ENCODE results near the gene TECTA. TPM values are rescaled to one million over a fixed set of nuclear protein-coding genes. Genes with fewer than 3 reads are reported as not detected.

Gene TECTA
- total and polyA plus RNA-seq, 2 of the 8 experiments (the other 6 are each of a cell fraction or from before 2014, with no cell fraction given) = 0.59 to 1.0 TPM

GRCh38 chr11:121054266-121054665 is 46.8 kb upstream of the TECTA start:
- no peak overlapping the region for H3K4me3 ChIP-seq (ENCODE audit: extremely low read depth in 1 of 4, insufficient read depth in 2 of 4, low read depth in 3 of 4, low read length in 4 of 4)
- H2BK20ac ChIP-seq (ENCODE audit: low read length) = no peak overlapping the region
- H3K4ac ChIP-seq (replicated peaks; ENCODE audit: insufficient read length, low read depth, low read length) = no peak overlapping the region
- H3K9ac ChIP-seq (replicated peaks in 1 of 4; ENCODE audit: extremely low read depth in 1 of 4, low read depth in 3 of 4, low read length in 3 of 4) = no peak overlapping the region
- H2BK12ac ChIP-seq (ENCODE audit: low read depth, low read length) = no peak overlapping the region
- H3K27ac ChIP-seq (ENCODE audit: low read depth, low read length) = no peak overlapping the region
- H2AFZ ChIP-seq (ENCODE audit: low read length) = no peak overlapping the region
- TF ChIP-seq KDM4A (IDR thresholded peaks at IDR 0.05; ENCODE audit: low read depth, low read length, severe bottlenecking) (no peak), TAF7 (optimal IDR thresholded peaks at IDR 0.05; ENCODE audit: borderline replicate concordance, low read depth, low read length) (no peak), ZNF274 (IDR thresholded peaks at IDR 0.05; ENCODE audit: borderline replicate concordance, extremely low read depth, low read length) (no peak), TBP (IDR thresholded peaks at IDR 0.05; ENCODE audit: low read depth, low read length) (no peak), CBX5 (IDR thresholded peaks at IDR 0.05; ENCODE audit: low read depth, low read length) (no peak), KDM1A (IDR thresholded peaks at IDR 0.05; ENCODE audit: borderline replicate concordance, low read length) (no peak), BACH1 (IDR thresholded peaks at IDR 0.05; ENCODE audit: low read length) (no peak), EGR1 (IDR thresholded peaks at IDR 0.05; ENCODE audit: borderline replicate concordance, low read depth, low read length) (no peak), POLR2AphosphoS5 (IDR thresholded peaks at IDR 0.05; ENCODE audit: low read depth, low read length) (no peak), NRF1 (IDR thresholded peaks at IDR 0.05; ENCODE audit: low read depth, low read length) (no peak), BRCA1 (IDR thresholded peaks at IDR 0.05; ENCODE audit: low read depth, low read length) (no peak)
- H4K91ac ChIP-seq (replicated peaks; ENCODE audit: insufficient read length, low read length) = no peak overlapping the region
- ChIA-PET CTCF (ENCODE audit: partially characterized antibody) (interaction anchor here (4.0 kb wide), 1 partner anchor 9 kb away, joined by 20 read pairs; no protein-coding TSS in a partner anchor), POLR2A (ENCODE audit: partially characterized antibody) (no interaction called here)
- H2BK15ac ChIP-seq (ENCODE audit: low read length) = no peak overlapping the region
- no peaks in the 10 kb centered on the region for H3K27me3 ChIP-seq (replicated peaks in 1 of 4; ENCODE audit: control insufficient read depth in 3 of 4, extremely low read depth in 1 of 4, insufficient read depth in 3 of 4, low read length in 3 of 4)
- no peak overlapping the region for H4K8ac ChIP-seq (ENCODE audit: extremely low read depth, insufficient read depth, low read length)
- H3K36me3 ChIP-seq (ENCODE audit: control insufficient read depth in 2 of 4, insufficient read depth in 4 of 4, low read length in 3 of 4) = peaks cover 3 to 29% (median 22%) of the 10 kb centered on the region in 4 experiments; a peak in 7 of 8 replicates
- H3K23ac ChIP-seq (ENCODE audit: insufficient read length) = no peak overlapping the region
- DNase-seq (ENCODE audit: low read depth in 1 of 2, low spot score in 2 of 2) (no peak), FAIRE-seq (no peak)
- H3K18ac ChIP-seq (ENCODE audit: extremely low read depth, low read length) = no peak overlapping the region
- 83 to 100% methylated on average over 1 to 2 of the region's 2 CpGs for WGBS, 2 experiments (ENCODE audit: extremely low coverage in 1 of 2, insufficient coverage in 1 of 2, insufficient read length in 1 of 2, insufficient replicate concordance in 2 of 2, low coverage in 1 of 2, low lambda C conversion rate in 2 of 2, missing lambda C conversion rate in 1 of 2)
- no peak overlapping the region for H2BK120ac ChIP-seq (replicated peaks; ENCODE audit: low read depth, low read length)
- no peak overlapping the region for H2BK5ac ChIP-seq (ENCODE audit: low read depth, low read length)
- no peaks in the 10 kb centered on the region for H3K79me2 ChIP-seq (ENCODE audit: control insufficient read depth in 1 of 2, insufficient read depth in 2 of 2, low read length in 2 of 2)
- H4K20me1 ChIP-seq (replicated peaks in 1 of 2; ENCODE audit: control insufficient read depth in 1 of 2, insufficient read depth in 2 of 2, low read length in 2 of 2) = no peaks in the 10 kb centered on the region
- H2AK5ac ChIP-seq (ENCODE audit: low read depth, low read length) = no peak overlapping the region
- no peak overlapping the region for H3K4me2 ChIP-seq (ENCODE audit: insufficient read depth in 1 of 2, low read depth in 2 of 2, low read length in 2 of 2)
- no peak overlapping the region for H3K14ac ChIP-seq (ENCODE audit: insufficient read length)
- no peaks in the 10 kb centered on the region; the same call in 1 of the 2 replicates for H3K23me2 ChIP-seq (ENCODE audit: low read depth, low read length)
- H3K4me1 ChIP-seq (replicated peaks in 1 of 4; ENCODE audit: control insufficient read depth in 3 of 4, insufficient read depth in 4 of 4, low read length in 3 of 4) = no peaks in the 10 kb centered on the region
- H3K9me3 ChIP-seq (ENCODE audit: insufficient read depth in 2 of 2, low read depth in 1 of 2, low read length in 1 of 2) = no peaks in the 10 kb centered on the region
- no peak overlapping the region for H4K5ac ChIP-seq (ENCODE audit: insufficient read length, low read depth, low read length)
- no peaks in the 10 kb centered on the region for H3K79me1 ChIP-seq (ENCODE audit: low read depth, low read length)
- no peak overlapping the region for H3K56ac ChIP-seq (replicated peaks; ENCODE audit: insufficient read length, low read depth, low read length)

Data from H1 (cell line).